K562 (cell line): Measurements from ENCODE around the gene MED15. TPM values are rescaled to one million over a fixed set of nuclear protein-coding genes. Genes with fewer than 3 reads are reported as not detected.

Source experiments
- E2F8 ChIP-seq: fragments of 450-650 bp; IDR thresholded peaks from 2 replicates; pipeline ENCODE4 v1.7.1; 2018; ENCODE audit warnings: mild to moderate bottlenecking, low read depth; ENCODE audit not compliant: partially characterized antibody
- SAFB ChIP-seq: fragments of 200-400 bp; formaldehyde crosslinking; IDR thresholded peaks from 2 replicates; pipeline ENCODE4 v1.6.1; 2017; ENCODE audit warnings: low read depth, low read length, borderline replicate concordance
- XRCC5 ChIP-seq: fragments of 200-400 bp; formaldehyde crosslinking; IDR thresholded peaks from 2 replicates; pipeline ENCODE4 v1.6.1; 2017; ENCODE audit warnings: low read depth, mild to moderate bottlenecking, low read length
- ZMIZ1 ChIP-seq, 2 experiments: fragments of 150-350 bp in 1 of 2; IDR thresholded peaks; 2 replicates each; pipeline ENCODE4 v1.6.1; 2012 to 2016; ENCODE audit warnings: low read depth in 2 of 2, low read length in 2 of 2, mild to moderate bottlenecking in 1 of 2, moderate library complexity in 1 of 2
- ZNF584 ChIP-seq: fragments of 200-800 bp; sonication (Bioruptor generic); IDR thresholded peaks from 2 replicates; pipeline ENCODE4 v1.6.1; 2016; ENCODE audit warnings: low read depth, mild to moderate bottlenecking, missing genetic modification characterization, missing compliant biosample characterization
- polyA plus RNA-seq, 8 experiments: library from polyadenylated mRNA; depleted of rRNA in 4 of 8; stranded (reverse) in 5 of 8; unstranded in 3 of 8; fragments of >200 nt; fragmentation: Nextera tagmentation in 2 of 8; fragmentation: Illumina TruSeq in 1 of 8; extraction: Ambion mirVana in 2 of 8; extraction: Trizol in 1 of 8; gene quantifications; 2 replicates each; pipeline versions ENCODE4 v1.2.1 to v1.2.3, GENCODE V29; 2011 to 2014; ENCODE audit warnings: inconsistent platforms in 1 of 8, missing spikeins in 1 of 8
- total RNA-seq, 7 experiments: library from RNA; depleted of rRNA in 6 of 7; stranded (reverse); fragments of >200 nt in 6 of 7; fragmentation: Illumina TruSeq in 2 of 7; extraction: Trizol in 2 of 7; gene quantifications; 2 replicates each; pipeline versions ENCODE4 v1.2.1 to v1.2.3, GENCODE V29; 2011 to 2021; ENCODE audit warnings: low replicate concordance in 1 of 7

Gene MED15
- total and polyA plus RNA-seq, 9 of the 15 experiments (the other 6 are each of a cell fraction or from before 2014, with no cell fraction given), result 4.0 to 271 (median 60.1) TPM

- TF ChIP-seq ZMIZ1 (IDR thresholded peaks at IDR 0.05; ENCODE audit: low read depth in 2 of 2, low read length in 2 of 2) (0 out of 4 replicates have a peak, but pooled peaks of 1 of the 2 experiments have one; percentile 8), E2F8 (no peak), SAFB (no peak), ZNF584 (CRISPR knock-in tag) (no peak), XRCC5 (no peak)
Observed at GRCh38 chr22:20610243-20610686, 102.9 kb downstream of the MED15 start (continued).
